Measurements from ENCODE around the gene KDM4B. TPM values are rescaled to one million over a fixed set of nuclear protein-coding genes. Genes with fewer than 3 reads are reported as not detected.
"Not testable (repeated sequence)": the region's sequence is repeated elsewhere in the genome, so short reads cannot be mapped to it uniquely, and the experiment has no call there.

Gene KDM4B
- total RNA-seq, 1 experiment from 2014 or later, result 3.6 TPM

DNA sequence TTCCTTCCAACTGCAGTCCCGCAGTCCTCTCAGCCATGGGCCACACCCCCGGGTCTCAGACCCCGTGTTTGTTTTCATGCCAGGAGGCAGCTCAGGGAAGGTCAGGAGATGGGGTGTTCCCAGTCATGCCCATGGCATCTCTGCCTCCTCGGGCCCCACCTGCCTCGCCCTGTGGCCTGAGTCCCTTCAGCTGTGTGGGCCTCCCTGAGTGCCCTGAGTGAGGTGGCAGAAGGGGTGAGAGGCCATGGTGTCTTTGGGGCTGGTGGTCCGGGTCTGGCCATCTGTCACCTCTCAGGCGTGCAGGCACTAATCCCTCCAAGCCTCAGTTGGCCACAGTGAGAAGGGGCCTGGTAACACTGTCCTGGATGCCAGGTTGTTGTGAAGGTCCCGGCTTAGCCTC lies 10.9 kb upstream of the KDM4B start:
- no peak for DNase-seq (ENCODE audit: low read depth, low spot score)
- in situ Hi-C loops (cut with HindIII; ENCODE audit: low pct_unique_long_range_greater_than_20kb, low sequenced_read_pairs), result no loop called here

DNA sequence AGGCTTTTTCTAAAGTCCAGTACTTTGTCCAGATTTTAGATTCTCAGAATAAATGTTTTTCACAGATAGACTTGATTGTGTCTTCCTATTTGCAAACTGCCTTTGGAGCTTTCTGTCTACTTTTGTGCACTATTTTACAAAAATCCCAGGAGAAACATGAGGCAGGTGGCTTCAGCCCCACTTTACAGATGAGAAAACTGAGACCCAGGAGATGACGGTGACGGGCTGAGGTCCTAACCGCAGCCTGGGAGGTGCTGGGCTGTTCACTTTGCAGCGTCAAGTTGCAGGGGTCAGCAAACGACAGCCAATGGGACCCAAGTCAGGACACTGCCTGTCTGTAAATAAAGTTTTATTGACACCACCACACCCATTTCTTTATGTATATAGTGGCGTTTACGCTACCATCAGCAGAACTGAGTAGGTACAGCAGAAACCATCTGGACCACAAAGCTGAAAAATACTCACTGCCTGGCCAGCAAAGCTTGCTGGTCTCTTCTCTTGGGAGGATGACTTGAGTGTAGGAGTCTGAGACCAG lies 6.8 kb upstream of the KDM4B start:
- in situ Hi-C loops (cut with HindIII; ENCODE audit: low pct_unique_long_range_greater_than_20kb, low sequenced_read_pairs), result no loop called here
- DNase-seq (ENCODE audit: low read depth, low spot score), result no peak

DNA sequence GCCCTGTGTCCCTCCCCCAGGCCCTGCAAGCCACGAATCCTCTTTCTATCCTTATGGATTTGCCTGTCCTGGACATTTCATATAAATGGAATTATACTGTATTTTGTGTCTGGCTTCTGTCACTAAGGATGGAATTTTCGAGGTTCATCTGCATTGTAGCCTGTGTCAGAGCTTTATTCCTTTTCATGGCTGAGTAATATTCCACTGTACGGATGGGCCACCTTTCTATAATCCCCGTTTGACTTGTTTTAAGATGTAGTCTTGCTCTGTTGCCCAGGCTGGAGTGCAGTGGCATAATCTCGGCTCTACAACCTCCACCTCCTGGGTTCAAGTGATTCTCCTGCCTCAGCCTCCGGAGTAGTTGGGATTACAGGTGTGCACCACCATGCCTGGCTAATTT lies 3.9 kb upstream of the KDM4B start:
- DNase-seq (ENCODE audit: low read depth, low spot score), result no peak
- in situ Hi-C loops (cut with HindIII; ENCODE audit: low pct_unique_long_range_greater_than_20kb, low sequenced_read_pairs), result no loop called here

DNA sequence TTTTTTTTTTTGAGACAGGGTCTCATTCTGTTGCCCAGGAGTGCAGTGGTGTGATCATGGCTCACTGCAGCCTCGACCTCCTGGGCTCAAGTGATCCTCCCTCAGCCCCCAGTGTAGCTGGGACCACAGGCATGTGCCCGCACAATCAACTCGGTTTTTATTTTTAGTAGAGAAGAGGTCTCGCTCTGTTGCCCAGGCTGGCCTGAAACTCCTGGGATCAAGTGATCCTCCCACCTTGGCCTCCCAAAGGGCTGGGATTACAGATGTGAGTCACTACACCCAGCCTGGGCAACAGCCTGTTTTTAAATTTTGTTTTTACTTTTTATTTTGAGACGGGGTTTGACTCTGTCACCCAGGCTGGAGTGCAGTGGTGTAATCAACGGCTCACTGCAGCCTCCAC lies 2.3 kb upstream of the KDM4B start:
- in situ Hi-C loops (cut with HindIII; ENCODE audit: low pct_unique_long_range_greater_than_20kb, low sequenced_read_pairs), result no loop called here
- DNase-seq (ENCODE audit: low read depth, low spot score), result peak; percentile 34

DNA sequence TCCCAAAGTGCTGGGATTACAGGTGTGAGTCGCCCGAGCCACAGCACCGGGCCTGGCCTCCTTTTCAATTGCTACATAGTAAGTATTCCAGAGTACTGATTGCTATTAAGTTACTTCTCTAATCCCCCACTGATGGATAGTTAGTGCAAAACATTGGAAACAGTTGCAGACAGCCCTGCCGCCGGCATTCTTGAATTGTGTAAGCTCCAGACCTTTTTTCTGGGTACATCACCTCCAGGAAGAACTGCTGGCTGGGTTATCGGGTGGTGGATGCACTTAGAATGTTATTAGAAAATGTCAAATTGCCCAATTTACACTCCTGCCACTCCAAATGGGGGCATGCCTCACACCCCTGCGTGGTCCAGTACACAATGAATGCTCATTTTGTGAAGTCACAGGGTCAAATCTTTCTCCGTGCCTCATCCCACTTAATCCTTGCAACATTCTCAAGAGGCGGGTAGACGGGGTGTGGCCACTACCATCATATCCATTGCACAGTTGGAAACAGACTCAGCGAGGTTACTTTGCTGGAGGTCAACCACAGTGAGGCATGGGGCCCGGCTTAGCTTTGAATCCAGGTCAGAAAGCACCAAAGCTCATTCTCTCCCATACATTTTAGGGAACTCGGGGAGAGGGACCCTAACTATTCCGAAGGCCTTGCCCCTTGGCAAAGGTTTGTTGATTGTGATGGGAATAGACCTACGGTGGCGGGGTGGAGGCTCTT lies 1.0 kb upstream of the KDM4B start:
- in situ Hi-C loops (cut with HindIII; ENCODE audit: low pct_unique_long_range_greater_than_20kb, low sequenced_read_pairs), result no loop called here
- DNase-seq (ENCODE audit: low read depth, low spot score), result peak; percentile 19

DNA sequence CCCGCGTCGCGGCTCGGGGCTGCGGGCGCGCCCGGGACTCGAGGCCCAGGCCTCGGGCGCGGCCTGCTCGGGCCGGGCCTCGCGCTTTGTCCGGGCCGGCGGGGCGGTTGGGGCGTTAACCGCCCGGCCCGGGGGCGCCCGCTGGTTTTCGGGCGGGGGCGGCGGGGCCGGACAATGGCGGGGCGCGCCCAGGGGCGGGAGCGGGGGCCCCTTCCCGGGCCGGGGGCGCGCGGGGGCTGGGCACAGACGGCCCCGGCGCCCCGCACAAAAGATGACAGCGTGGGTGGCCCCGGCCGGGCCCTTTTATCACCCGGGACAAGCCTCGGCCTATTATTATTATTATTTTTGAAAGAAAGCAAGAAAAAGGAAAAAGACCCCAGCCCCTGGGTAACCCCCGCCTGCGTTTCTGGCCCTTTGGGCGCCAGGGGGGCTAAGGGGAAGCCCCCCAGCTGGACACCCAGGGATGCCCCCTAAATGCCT lies 419 bp downstream of the KDM4B start:
- in situ Hi-C loops (cut with HindIII; ENCODE audit: low pct_unique_long_range_greater_than_20kb, low sequenced_read_pairs), result no loop called here
- DNase-seq (ENCODE audit: low read depth, low spot score), result no peak

DNA sequence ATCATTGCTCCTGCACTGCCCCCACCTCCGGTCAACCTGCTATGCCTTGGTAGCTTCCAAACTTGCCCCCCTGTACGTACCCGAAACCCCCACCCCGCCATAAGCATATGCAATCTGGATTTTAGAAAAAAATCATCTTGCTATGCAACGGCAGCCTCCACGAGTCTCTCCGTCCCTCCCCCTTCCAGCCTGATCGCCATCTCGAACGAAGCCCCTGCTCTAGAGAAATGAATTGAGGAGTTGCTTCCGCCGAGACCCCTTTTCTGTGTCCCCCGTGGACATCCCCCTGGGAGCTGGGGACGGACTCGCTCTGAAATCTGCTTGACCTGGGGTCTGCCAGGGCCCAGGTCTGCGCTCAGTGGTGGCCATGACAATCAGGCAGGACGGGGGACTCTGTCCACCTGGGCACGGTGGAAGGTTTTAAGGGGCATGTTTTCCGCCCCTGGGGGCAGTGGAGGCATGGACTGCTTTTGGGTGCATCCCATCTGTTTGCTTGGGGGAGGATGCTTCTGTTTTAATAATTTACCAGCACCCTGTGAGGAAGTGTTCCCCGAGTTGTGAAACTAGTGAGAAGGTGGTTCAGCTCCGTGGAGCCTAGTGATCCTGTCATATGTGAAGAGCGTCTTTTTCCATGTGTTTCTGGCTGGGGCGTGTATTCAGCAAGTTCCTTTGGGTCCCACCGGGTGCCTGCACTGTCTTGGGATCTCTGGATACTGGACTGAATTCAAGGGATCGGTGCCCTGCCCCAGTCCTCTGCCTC lies 1.0 kb downstream of the KDM4B start:
- in situ Hi-C loops (cut with HindIII; ENCODE audit: low pct_unique_long_range_greater_than_20kb, low sequenced_read_pairs), result no loop called here
- no peak for DNase-seq (ENCODE audit: low read depth, low spot score)

DNA sequence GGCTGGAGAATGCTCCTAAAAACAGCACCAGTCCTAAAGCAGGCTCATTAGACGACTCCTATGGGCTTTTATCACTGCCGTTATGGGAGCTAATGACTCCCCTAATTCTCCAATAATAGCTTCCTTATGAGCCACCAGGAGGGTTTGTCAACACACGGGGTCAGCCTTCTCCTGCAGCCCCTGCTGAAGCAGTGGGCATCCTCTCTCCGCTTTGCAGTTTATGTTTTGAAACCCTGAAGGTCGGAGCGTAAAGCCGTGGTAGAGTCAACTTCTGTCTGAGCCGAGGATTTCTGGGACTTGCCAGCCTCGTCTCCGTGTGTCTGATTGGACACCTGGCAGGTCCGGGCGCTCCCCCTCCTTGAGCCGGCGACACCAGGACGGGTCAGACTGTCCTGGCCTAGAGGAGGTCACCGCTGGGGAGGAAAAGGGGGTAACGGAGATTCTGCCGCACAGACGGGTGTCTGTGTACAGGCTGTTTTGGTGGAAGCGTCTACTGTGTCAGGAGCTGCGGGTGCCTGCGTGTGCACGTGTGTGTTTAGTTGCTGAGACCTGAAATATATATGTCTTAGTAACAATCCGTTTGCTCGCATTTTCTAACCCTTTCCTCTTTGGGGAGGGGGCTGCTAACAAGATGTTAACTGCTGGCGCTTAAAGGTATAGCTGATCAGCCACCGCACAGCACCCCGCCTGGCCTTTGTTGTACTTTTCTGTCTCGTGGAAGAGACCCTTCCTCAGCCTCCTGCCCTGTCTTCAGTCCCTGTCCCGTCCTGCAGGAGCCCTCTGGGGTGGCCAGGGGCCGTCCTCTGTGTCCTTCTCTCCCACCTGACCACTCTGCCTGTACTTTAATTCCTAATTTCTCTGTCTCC lies 1.9 kb downstream of the KDM4B start:
- DNase-seq (ENCODE audit: low read depth, low spot score), result no peak

DNA sequence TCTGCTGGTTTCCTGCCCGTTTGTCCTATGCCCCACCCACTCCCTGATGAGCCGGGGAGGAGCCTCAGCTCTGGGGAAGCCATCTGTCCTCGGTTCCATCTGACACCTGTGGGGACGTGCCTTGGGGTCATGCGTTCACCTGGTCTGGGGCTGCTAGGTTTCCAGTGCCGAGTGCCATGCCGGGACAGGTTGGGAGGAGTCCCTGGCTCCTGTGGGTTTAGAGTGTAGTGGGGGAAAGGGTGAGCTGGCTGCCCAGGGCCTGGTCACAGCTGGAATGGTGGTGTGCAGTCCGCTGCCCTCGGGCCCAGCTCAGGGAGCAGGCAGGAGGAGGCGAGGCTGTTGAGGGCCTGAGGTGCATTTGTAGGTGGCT lies 2.5 kb downstream of the KDM4B start:
- no peak for DNase-seq (ENCODE audit: low read depth, low spot score)
- in situ Hi-C loops (cut with HindIII; ENCODE audit: low pct_unique_long_range_greater_than_20kb, low sequenced_read_pairs), result no loop called here

More for the DNA sequence above, 1.9 kb downstream of the KDM4B start:
- in situ Hi-C loops (cut with HindIII; ENCODE audit: low pct_unique_long_range_greater_than_20kb, low sequenced_read_pairs), result no loop called here

DNA sequence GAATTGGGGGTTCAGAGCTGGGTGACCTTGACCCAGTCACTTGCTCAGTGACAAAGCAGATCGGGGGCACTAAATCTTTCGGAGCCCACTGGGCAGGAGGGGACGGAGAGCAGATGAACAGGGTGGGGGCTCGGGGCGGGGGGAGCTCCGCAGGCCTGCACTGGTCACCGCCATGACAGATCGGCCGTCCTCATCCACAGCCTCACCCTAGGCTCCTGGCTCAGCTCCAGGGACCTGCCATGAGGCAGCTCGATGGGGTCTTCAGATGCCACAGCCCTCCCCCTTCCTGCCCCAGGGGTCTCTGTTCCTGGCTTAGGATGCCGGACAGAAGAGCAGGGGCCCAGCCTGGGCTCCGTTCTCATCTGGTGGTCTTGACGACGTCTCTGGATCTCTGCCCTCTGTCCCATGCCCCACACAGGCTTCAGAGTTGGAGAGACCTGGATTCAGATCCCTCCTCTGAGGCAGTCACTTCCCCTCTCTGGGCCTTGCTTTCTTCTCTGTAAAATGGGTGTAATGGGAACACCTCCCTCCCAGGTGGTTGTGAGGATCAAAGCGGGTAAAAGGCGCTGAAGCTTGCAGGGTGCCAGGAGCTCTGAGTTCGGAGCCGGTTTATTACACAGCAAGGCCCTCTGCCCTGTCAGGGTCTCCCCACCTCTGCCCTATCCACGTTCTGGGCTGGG lies 3.0 kb downstream of the KDM4B start:
- DNase-seq (ENCODE audit: low read depth, low spot score), result no peak
- in situ Hi-C loops (cut with HindIII; ENCODE audit: low pct_unique_long_range_greater_than_20kb, low sequenced_read_pairs), result no loop called here

DNA sequence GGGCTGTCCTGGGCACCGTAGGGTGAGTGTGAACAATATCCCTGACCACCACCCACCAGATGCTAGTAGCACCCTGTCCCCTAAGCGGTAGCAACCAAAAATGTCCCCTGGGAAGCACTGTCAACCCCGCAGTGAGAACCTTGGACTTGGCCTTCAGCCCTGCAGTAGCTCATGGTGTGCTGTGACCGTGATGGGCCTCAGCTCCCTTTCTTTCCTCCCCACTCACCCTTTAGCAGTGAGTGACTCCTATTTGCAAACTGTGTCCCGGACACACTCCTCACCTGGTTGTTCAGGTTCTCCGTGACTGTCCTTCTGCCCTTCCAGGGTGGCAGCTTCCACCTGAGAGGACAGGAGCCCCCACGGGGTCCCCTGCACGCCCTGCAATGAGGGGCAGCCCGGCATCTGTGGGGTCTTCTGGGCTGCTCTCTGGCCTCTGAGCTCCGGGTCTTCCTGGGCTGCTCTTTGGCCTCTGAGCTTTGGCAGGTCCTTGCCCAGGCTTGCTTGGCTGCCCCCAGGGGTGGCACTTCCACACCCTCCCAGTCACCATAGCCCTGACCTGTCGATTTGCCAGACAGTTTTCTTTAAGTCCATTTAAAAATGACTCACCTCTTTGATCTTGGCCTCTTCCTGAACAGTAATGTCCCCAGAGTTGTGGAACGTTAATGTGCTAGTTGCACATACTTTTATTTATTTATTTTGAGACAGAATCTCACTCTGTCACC lies 3.8 kb downstream of the KDM4B start:
- in situ Hi-C loops (cut with HindIII; ENCODE audit: low pct_unique_long_range_greater_than_20kb, low sequenced_read_pairs), result no loop called here
- DNase-seq (ENCODE audit: low read depth, low spot score), result no peak

DNA sequence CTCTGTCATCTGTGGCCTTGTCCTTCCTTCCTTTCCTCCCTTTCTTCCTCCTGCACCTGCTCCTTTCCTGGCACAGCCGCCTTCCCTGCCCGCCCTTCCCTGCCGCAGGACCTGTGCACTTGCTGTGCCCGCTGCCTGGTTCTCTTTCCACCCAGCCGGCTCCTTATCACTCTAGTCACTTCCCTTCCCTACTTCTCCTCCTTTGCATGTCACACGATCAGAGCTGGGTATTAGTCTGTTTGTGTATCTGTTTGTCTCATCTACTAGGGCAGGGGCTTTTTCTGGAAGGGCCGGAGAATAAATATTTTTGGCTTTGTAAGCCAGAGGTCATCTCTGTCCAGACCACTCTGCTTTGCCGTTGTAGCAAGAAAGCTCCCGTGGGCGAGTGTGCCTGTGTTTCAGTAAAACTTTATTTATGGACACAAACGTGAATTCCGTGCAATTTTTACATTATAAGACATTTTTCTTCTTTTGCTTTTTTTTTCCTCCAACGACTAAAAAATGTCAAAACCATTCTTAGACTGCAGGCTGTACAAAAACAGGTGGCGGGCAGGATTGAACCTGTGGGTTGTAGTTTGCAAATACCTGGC lies 6.1 kb downstream of the KDM4B start:
- DNase-seq (ENCODE audit: low read depth, low spot score), result no peak
- in situ Hi-C loops (cut with HindIII; ENCODE audit: low pct_unique_long_range_greater_than_20kb, low sequenced_read_pairs), result no loop called here

DNA sequence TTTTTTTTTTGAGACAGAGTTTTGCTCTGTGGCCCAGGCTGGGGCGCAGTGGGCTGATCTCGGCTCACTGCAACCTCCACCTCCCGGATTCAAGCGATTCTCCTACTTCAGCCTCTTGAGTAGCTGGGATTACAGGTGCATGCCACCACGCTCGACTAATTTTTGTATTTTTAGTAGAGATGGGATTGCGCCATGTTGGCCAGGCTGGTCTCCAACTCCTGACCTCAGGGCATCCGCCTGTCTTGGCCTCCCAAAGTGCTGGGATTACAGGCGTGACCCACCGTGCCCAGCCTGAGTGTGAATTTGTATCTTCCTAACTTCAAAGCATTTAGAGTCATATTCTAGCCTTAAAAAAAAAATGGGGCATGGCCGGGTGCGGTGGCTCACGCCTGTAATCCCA lies 6.7 kb downstream of the KDM4B start:
- DNase-seq (ENCODE audit: low read depth, low spot score), result not testable (repeated sequence)

DNA sequence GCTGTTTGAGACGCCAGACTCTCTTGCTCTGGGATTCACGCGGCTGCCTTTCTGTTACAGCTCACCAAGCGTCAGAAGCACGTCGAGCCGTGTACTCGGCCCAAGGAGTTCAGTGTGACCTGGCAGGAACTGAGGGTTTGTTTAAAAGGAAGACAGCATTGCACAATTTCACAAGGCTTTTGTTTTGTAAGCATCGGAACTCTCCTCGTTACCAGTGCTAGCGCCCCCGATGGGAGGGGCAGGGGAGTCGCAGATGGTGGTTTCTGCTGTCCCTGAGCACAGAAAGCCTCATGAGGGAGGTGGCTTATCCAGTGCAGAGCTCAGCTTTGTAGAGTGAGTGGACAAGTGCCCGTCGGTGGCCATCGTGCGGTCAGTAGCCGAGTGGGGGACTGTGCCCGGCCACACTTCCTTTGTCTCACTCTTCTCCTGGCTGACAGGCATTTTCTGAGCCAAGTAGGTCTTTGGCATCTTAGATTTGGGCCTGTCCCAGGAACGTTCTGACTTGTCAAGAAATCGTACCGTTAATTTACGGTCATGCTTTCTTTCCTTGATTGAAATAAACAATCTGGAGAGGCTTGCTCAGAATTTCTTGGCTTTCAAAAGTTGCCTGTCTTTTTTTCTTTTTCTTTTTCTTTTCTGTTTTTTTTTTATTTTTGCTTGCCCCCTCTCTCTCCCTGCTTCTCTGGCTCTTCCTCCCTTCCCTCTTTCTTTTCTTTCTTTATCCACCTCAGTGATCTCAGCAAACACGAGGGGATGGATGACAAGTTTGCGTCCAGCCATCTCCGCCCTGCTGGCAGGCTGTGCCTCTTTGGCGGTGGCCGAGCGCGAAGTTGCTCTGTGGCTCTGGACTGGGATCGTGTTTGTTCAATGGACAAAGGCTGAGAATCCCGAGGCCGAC lies 7.7 kb downstream of the KDM4B start:
- in situ Hi-C loops (cut with HindIII; ENCODE audit: low pct_unique_long_range_greater_than_20kb, low sequenced_read_pairs), result no loop called here
- peak; percentile 32 for DNase-seq (ENCODE audit: low read depth, low spot score)

More for the DNA sequence above, 6.7 kb downstream of the KDM4B start:
- in situ Hi-C loops (cut with HindIII; ENCODE audit: low pct_unique_long_range_greater_than_20kb, low sequenced_read_pairs), result not testable (repeated sequence)

DNA sequence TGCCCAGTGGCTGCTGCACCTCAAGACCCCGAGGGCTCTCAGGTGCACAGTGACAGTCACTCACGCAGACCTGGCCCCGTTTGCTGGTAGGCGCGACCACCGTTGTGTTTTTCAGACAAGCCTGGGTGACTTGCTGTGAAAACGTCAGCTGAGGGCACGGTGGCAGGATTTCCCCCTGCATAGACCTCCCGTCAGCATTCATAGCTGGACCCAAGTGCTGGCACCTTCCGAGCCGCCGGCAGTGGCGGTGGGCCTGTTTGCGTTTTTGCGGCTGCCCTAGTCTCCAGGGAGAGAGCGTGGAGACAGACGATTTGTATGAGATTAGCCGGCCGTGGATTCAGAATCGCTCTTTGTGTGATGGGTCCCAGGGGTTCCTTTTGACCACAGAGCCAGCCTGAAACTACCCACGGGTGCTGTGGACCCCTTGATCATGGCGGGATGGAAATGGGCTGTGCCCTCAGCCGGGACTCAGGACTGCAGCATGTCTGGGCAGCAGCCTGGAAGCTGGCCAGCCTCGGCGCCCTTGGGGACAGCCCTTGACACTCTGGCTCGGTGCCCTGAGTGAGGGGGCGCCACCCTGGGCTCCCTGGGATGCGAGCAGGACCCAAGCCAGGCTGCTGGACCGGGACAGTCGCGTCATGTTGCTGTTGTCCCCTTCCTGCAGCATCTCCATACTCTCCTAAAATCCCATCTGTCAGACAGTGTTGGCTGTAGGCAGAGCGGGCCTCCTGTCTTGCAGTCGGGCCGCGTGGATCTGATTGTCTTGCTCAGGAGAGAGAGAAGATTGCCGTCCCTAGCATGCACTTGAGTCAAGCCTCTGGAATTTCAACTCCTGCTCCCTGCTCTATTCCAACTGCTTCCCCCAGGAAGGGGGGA lies 8.6 kb downstream of the KDM4B start:
- in situ Hi-C loops (cut with HindIII; ENCODE audit: low pct_unique_long_range_greater_than_20kb, low sequenced_read_pairs), result no loop called here
- DNase-seq (ENCODE audit: low read depth, low spot score), result no peak

Measured in SK-MEL-5 (cell line).